Ascending aorta (tissue), 2 donors: Measurements from ENCODE around the gene GYG1. TPM values are rescaled to one million over a fixed set of nuclear protein-coding genes. Genes with fewer than 3 reads are reported as not detected.

Experiments used
- DNase-seq, 2 donors: peaks; one replicate each; pipeline ENCODE4 v3.0.0-alpha.2; 2019; ENCODE audit warnings: low spot score in 2 of 2
- H3K27ac ChIP-seq, 2 donors: fragments of 200-600 bp; sonication (generic); one replicate each; pipeline ENCODE4 v1.5.1; 2016 to 2017; ENCODE audit warnings: mild to moderate bottlenecking in 1 of 2
- H3K27me3 ChIP-seq: fragments of 200-600 bp; sonication (generic); one replicate; pipeline ENCODE4 v1.5.1; 2017
- H3K36me3 ChIP-seq, 2 donors: fragments of 200-600 bp; sonication (generic); one replicate each; pipeline ENCODE4 v1.5.1; 2016
- H3K4me1 ChIP-seq, 2 donors: fragments of 200-600 bp; sonication (generic); one replicate each; pipeline ENCODE4 v1.5.1; 2016 to 2017; ENCODE audit warnings: mild to moderate bottlenecking in 1 of 2
- H3K4me3 ChIP-seq, 2 donors: fragments of 200-600 bp; sonication (generic); one replicate each; pipeline ENCODE4 v1.5.1; 2016 to 2017; ENCODE audit warnings: mild to moderate bottlenecking in 1 of 2
- H3K9me3 ChIP-seq, 2 donors: fragments of 200-600 bp; sonication (generic); one replicate each; pipeline ENCODE4 v1.5.1; 2016
- CTCF ChIP-seq, 3 experiments: fragments of 200-600 bp in 2 of 3; fragments of 450-650 bp in 1 of 3; sonication (generic) in 2 of 3; IDR thresholded peaks; one replicate each; pipeline ENCODE4 v1.5.1; 2016 to 2019; ENCODE audit warnings: antibody characterized with exemption in 3 of 3, mild to moderate bottlenecking in 1 of 3, moderate library complexity in 1 of 3
- intact Hi-C: fragments of 100-400 bp; cut with DNase I; formaldehyde crosslinking; loops from one replicate; pipeline ENCODE4 v1.15.1; 2023
- total RNA-seq: library from RNA; depleted of rRNA; stranded (reverse); fragments of >200 nt; gene quantifications from one replicate; pipeline ENCODE4 v1.1.0, GENCODE V29; 2016

GYG1 gene
- total RNA-seq, 1 donor from 2014 or later = 23.9 TPM

GRCh38 chr3:149042789-149043386, 51.5 kb downstream of the GYG1 start:
- no peaks in the 10 kb centered on the region for H3K9me3 ChIP-seq
- intact Hi-C loops = no loop called here
- no peaks in the 10 kb centered on the region for H3K27me3 ChIP-seq
- no peak for TF ChIP-seq CTCF (IDR thresholded peaks at IDR 0.05)
- no peaks in the 10 kb centered on the region for H3K4me1 ChIP-seq
- H3K36me3 ChIP-seq = peaks cover 18 to 34% of the 10 kb centered on the region in 2 donors
- no peak overlapping the region for H3K4me3 ChIP-seq
- no peak for DNase-seq
- no peak overlapping the region for H3K27ac ChIP-seq

- H3K36me3 ChIP-seq = peaks cover 13 to 21% of the 10 kb centered on the region in 2 donors
Observed at GRCh38 chr3:149044339-149045083, 53.2 kb downstream of the GYG1 start.

GRCh38 chr3:149055575-149055974, 64.2 kb downstream of the GYG1 start:
- Histone ChIP-seq H3K4me1 (no peaks in the 10 kb centered on the region), H3K4me3 (no peak overlapping the region), H3K9me3 (no peaks in the 10 kb centered on the region), H3K27ac (no peak overlapping the region), H3K36me3 (peaks cover 26 to 52% of the 10 kb centered on the region in 2 donors), H3K27me3 (no peaks in the 10 kb centered on the region)
- DNase-seq = no peak
- no peak for TF ChIP-seq CTCF (IDR thresholded peaks at IDR 0.05)
- intact Hi-C loops = no loop called here

More at GRCh38 chr3:149044339-149045083, 53.2 kb downstream of the GYG1 start:
- no peaks in the 10 kb centered on the region for H3K9me3 ChIP-seq
- H3K4me3 ChIP-seq = no peak overlapping the region
- H3K27ac ChIP-seq = no peak overlapping the region
- TF ChIP-seq CTCF (IDR thresholded peaks at IDR 0.05) = no peak
- no peaks in the 10 kb centered on the region for H3K27me3 ChIP-seq
- no peak for DNase-seq
- H3K4me1 ChIP-seq = no peaks in the 10 kb centered on the region
- intact Hi-C loops = no loop called here

- TF ChIP-seq CTCF (IDR thresholded peaks at IDR 0.05) = no peak
- Histone ChIP-seq H3K4me3 (no peak overlapping the region), H3K4me1 (no peaks in the 10 kb centered on the region), H3K27ac (no peak overlapping the region), H3K36me3 (peaks cover 21 to 46% of the 10 kb centered on the region in 2 donors), H3K27me3 (no peaks in the 10 kb centered on the region), H3K9me3 (no peaks in the 10 kb centered on the region)
- intact Hi-C loops = no loop called here
- DNase-seq = no peak
Observed at GRCh38 chr3:149058198-149058597, 66.9 kb downstream of the GYG1 start.

- H3K36me3 ChIP-seq = peaks cover 19 to 41% of the 10 kb centered on the region in 2 donors
- TF ChIP-seq CTCF (IDR thresholded peaks at IDR 0.05) = no peak
- no peak overlapping the region for H3K27ac ChIP-seq
- no peaks in the 10 kb centered on the region for H3K4me1 ChIP-seq
- no peaks in the 10 kb centered on the region for H3K9me3 ChIP-seq
- no peak overlapping the region for H3K4me3 ChIP-seq
- DNase-seq = no peak
- intact Hi-C loops = no loop called here
- no peaks in the 10 kb centered on the region for H3K27me3 ChIP-seq
Observed at GRCh38 chr3:149058602-149059001, 67.3 kb downstream of the GYG1 start.
